ENCODE data around the gene PADI1.

The PADI1 gene

GRCh38 chr1:17272646-17273045 lies 67.7 kb downstream of the PADI1 start:
- H3K4me1 ChIP-seq (ENCODE audit: control insufficient read depth, low read depth, low read length) = no peaks in the 10 kb centered on the region
- no peaks in the 10 kb centered on the region for H3K27me3 ChIP-seq (ENCODE audit: control insufficient read depth, insufficient read depth, low read length)
- H3K9ac ChIP-seq (ENCODE audit: low read length) = no peak overlapping the region
- no peaks in the 10 kb centered on the region for H3K9me3 ChIP-seq (ENCODE audit: control insufficient read depth, low read depth, low read length)
- H3K36me3 ChIP-seq (ENCODE audit: control insufficient read depth, low read depth, low read length) = no peaks in the 10 kb centered on the region
- H3K4me3 ChIP-seq (ENCODE audit: low read length) = no peak overlapping the region
- H3K27ac ChIP-seq (ENCODE audit: low read length) = no peak overlapping the region

GRCh38 chr1:17273096-17273495 lies 68.2 kb downstream of the PADI1 start:
- Histone ChIP-seq H3K4me1 (ENCODE audit: control insufficient read depth, low read depth, low read length) (no peaks in the 10 kb centered on the region), H3K27me3 (ENCODE audit: control insufficient read depth, insufficient read depth, low read length) (no peaks in the 10 kb centered on the region), H3K9me3 (ENCODE audit: control insufficient read depth, low read depth, low read length) (no peaks in the 10 kb centered on the region), H3K36me3 (ENCODE audit: control insufficient read depth, low read depth, low read length) (no peaks in the 10 kb centered on the region), H3K9ac (ENCODE audit: low read length) (no peak overlapping the region), H3K27ac (ENCODE audit: low read length) (no peak overlapping the region), H3K4me3 (ENCODE audit: low read length) (no peak overlapping the region)

- Histone ChIP-seq H3K4me1 (ENCODE audit: control insufficient read depth, low read depth, low read length) (no peaks in the 10 kb centered on the region), H3K9ac (ENCODE audit: low read length) (no peak overlapping the region), H3K4me3 (ENCODE audit: low read length) (no peak overlapping the region), H3K27ac (ENCODE audit: low read length) (no peak overlapping the region), H3K9me3 (ENCODE audit: control insufficient read depth, low read depth, low read length) (no peaks in the 10 kb centered on the region), H3K27me3 (ENCODE audit: control insufficient read depth, insufficient read depth, low read length) (no peaks in the 10 kb centered on the region), H3K36me3 (ENCODE audit: control insufficient read depth, low read depth, low read length) (no peaks in the 10 kb centered on the region)
These were observed 69.5 kb downstream of the PADI1 start for GRCh38 chr1:17274186-17275170.

- Histone ChIP-seq H3K27me3 (ENCODE audit: control insufficient read depth, insufficient read depth, low read length) (no peaks in the 10 kb centered on the region), H3K9ac (ENCODE audit: low read length) (no peak overlapping the region), H3K9me3 (ENCODE audit: control insufficient read depth, low read depth, low read length) (no peaks in the 10 kb centered on the region), H3K36me3 (ENCODE audit: control insufficient read depth, low read depth, low read length) (no peaks in the 10 kb centered on the region), H3K4me3 (ENCODE audit: low read length) (no peak overlapping the region), H3K27ac (ENCODE audit: low read length) (no peak overlapping the region), H3K4me1 (ENCODE audit: control insufficient read depth, low read depth, low read length) (no peaks in the 10 kb centered on the region)
These were observed 71.6 kb downstream of the PADI1 start for GRCh38 chr1:17276568-17276967.

GRCh38 chr1:17277511-17278159 lies 72.7 kb downstream of the PADI1 start:
- Histone ChIP-seq H3K36me3 (ENCODE audit: control insufficient read depth, low read depth, low read length) (no peaks in the 10 kb centered on the region), H3K9me3 (ENCODE audit: control insufficient read depth, low read depth, low read length) (no peaks in the 10 kb centered on the region), H3K27me3 (ENCODE audit: control insufficient read depth, insufficient read depth, low read length) (no peaks in the 10 kb centered on the region), H3K9ac (ENCODE audit: low read length) (no peak overlapping the region), H3K27ac (ENCODE audit: low read length) (no peak overlapping the region), H3K4me3 (ENCODE audit: low read length) (no peak overlapping the region), H3K4me1 (ENCODE audit: control insufficient read depth, low read depth, low read length) (no peaks in the 10 kb centered on the region)

- no peaks in the 10 kb centered on the region for H3K4me1 ChIP-seq (ENCODE audit: control insufficient read depth, low read depth, low read length)
These were observed 74.3 kb downstream of the PADI1 start for GRCh38 chr1:17278996-17279830.

GRCh38 chr1:17280436-17280835 lies 75.5 kb downstream of the PADI1 start:
- Histone ChIP-seq H3K27me3 (ENCODE audit: control insufficient read depth, insufficient read depth, low read length) (no peaks in the 10 kb centered on the region), H3K4me1 (ENCODE audit: control insufficient read depth, low read depth, low read length) (no peaks in the 10 kb centered on the region), H3K4me3 (ENCODE audit: low read length) (no peak overlapping the region), H3K27ac (ENCODE audit: low read length) (no peak overlapping the region), H3K9me3 (ENCODE audit: control insufficient read depth, low read depth, low read length) (no peaks in the 10 kb centered on the region), H3K9ac (ENCODE audit: low read length) (no peak overlapping the region), H3K36me3 (ENCODE audit: control insufficient read depth, low read depth, low read length) (no peaks in the 10 kb centered on the region)

More at GRCh38 chr1:17278996-17279830, 74.3 kb downstream of the PADI1 start:
- no peak overlapping the region for H3K9ac ChIP-seq (ENCODE audit: low read length)
- no peaks in the 10 kb centered on the region for H3K36me3 ChIP-seq (ENCODE audit: control insufficient read depth, low read depth, low read length)
- no peak overlapping the region for H3K27ac ChIP-seq (ENCODE audit: low read length)
- no peaks in the 10 kb centered on the region for H3K9me3 ChIP-seq (ENCODE audit: control insufficient read depth, low read depth, low read length)
- H3K27me3 ChIP-seq (ENCODE audit: control insufficient read depth, insufficient read depth, low read length) = no peaks in the 10 kb centered on the region
- H3K4me3 ChIP-seq (ENCODE audit: low read length) = no peak overlapping the region

- no peak overlapping the region for H3K9ac ChIP-seq (ENCODE audit: low read length)
- no peaks in the 10 kb centered on the region for H3K36me3 ChIP-seq (ENCODE audit: control insufficient read depth, low read depth, low read length)
- H3K4me1 ChIP-seq (ENCODE audit: control insufficient read depth, low read depth, low read length) = no peaks in the 10 kb centered on the region
- no peaks in the 10 kb centered on the region for H3K27me3 ChIP-seq (ENCODE audit: control insufficient read depth, insufficient read depth, low read length)
- no peaks in the 10 kb centered on the region for H3K9me3 ChIP-seq (ENCODE audit: control insufficient read depth, low read depth, low read length)
- no peak overlapping the region for H3K27ac ChIP-seq (ENCODE audit: low read length)
- H3K4me3 ChIP-seq (ENCODE audit: low read length) = no peak overlapping the region
These were observed 76.0 kb downstream of the PADI1 start for GRCh38 chr1:17280894-17281293.

GRCh38 chr1:17281775-17282181 lies 76.8 kb downstream of the PADI1 start:
- Histone ChIP-seq H3K27me3 (ENCODE audit: control insufficient read depth, insufficient read depth, low read length) (no peaks in the 10 kb centered on the region), H3K27ac (ENCODE audit: low read length) (no peak overlapping the region), H3K4me1 (ENCODE audit: control insufficient read depth, low read depth, low read length) (no peaks in the 10 kb centered on the region), H3K4me3 (ENCODE audit: low read length) (no peak overlapping the region), H3K9me3 (ENCODE audit: control insufficient read depth, low read depth, low read length) (no peaks in the 10 kb centered on the region), H3K9ac (ENCODE audit: low read length) (no peak overlapping the region), H3K36me3 (ENCODE audit: control insufficient read depth, low read depth, low read length) (no peaks in the 10 kb centered on the region)

- Histone ChIP-seq H3K4me1 (ENCODE audit: control insufficient read depth, low read depth, low read length) (no peaks in the 10 kb centered on the region), H3K27me3 (ENCODE audit: control insufficient read depth, insufficient read depth, low read length) (no peaks in the 10 kb centered on the region), H3K9me3 (ENCODE audit: control insufficient read depth, low read depth, low read length) (no peaks in the 10 kb centered on the region), H3K9ac (ENCODE audit: low read length) (no peak overlapping the region), H3K27ac (ENCODE audit: low read length) (no peak overlapping the region), H3K4me3 (ENCODE audit: low read length) (no peak overlapping the region), H3K36me3 (ENCODE audit: control insufficient read depth, low read depth, low read length) (no peaks in the 10 kb centered on the region)
These were observed 77.9 kb downstream of the PADI1 start for GRCh38 chr1:17282836-17283235.

GRCh38 chr1:17286646-17287045 lies 81.7 kb downstream of the PADI1 start:
- Histone ChIP-seq H3K27me3 (ENCODE audit: control insufficient read depth, insufficient read depth, low read length) (no peaks in the 10 kb centered on the region), H3K9ac (ENCODE audit: low read length) (no peak overlapping the region), H3K4me3 (ENCODE audit: low read length) (no peak overlapping the region), H3K9me3 (ENCODE audit: control insufficient read depth, low read depth, low read length) (no peaks in the 10 kb centered on the region), H3K36me3 (ENCODE audit: control insufficient read depth, low read depth, low read length) (no peaks in the 10 kb centered on the region), H3K4me1 (ENCODE audit: control insufficient read depth, low read depth, low read length) (no peaks in the 10 kb centered on the region), H3K27ac (ENCODE audit: low read length) (no peak overlapping the region)
